NCI-H446 treated with DMSO at 0.1 percent for 48 hours (cell line): ENCODE measurements around the gene CD96.
"Not testable (repeated sequence)": the region's sequence is repeated elsewhere in the genome, so short reads cannot be mapped to it uniquely, and the experiment has no call there.

ENCODE experiments used
- DNase-seq: peaks from one replicate; lab custom pipeline; 2025; lab: John Stamatoyannopoulos, UW

CD96 gene

GRCh38 chr3:111627092-111627491, 85.1 kb downstream of the CD96 start:
- no peak for DNase-seq

GRCh38 chr3:111629018-111629417, 87.0 kb downstream of the CD96 start:
- DNase-seq = not testable (repeated sequence)

GRCh38 chr3:111630638-111631037, 88.6 kb downstream of the CD96 start:
- DNase-seq = not testable (repeated sequence)

DNA sequence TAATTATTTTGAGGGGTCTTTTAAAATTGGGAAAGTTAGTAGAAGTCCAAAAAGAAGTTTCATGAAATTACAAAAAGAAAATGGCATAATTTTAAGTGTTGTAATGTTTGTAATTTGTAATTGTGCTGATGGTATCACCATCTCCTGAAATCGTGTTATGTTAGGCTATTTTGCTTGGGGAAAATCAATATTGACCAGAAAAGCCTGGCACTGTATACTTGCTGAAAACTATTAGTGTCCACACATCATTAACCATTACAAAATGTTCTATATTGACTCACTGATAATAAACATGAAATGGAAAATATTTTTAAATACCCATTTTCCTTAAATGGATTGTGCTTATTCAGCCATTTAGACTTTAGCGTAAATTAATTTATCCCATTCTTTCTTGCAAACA, 93.4 kb downstream of the CD96 start:
- DNase-seq = no peak

DNA sequence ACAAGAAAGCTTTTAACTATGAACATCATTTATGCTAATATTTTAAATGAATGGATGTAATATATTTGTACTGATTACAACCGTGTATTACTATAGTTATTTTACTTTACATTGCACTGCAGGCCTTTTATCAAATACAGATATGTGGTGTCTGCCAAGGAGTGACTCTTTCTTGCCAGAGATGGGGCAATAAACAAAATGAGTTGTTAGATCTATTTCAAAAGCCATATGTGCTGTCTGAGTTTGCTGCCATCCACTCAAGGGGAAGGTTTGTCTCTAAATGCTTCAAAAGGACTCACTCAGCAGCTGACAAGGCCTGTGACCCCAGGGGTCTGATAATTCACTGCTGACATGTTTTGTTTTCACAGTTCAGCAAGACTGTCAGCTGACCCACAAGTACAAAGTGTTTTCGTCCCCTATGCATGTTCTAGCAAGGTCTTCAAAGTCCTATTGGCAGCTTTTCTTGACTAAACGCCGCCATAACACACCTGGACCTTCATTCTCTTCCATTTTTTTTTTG, 94.4 kb downstream of the CD96 start:
- DNase-seq = no peak

- no peak for DNase-seq
These were observed 97.3 kb downstream of the CD96 start for GRCh38 chr3:111639316-111639715.

GRCh38 chr3:111648991-111649579, 107.1 kb downstream of the CD96 start:
- no peak for DNase-seq

DNA sequence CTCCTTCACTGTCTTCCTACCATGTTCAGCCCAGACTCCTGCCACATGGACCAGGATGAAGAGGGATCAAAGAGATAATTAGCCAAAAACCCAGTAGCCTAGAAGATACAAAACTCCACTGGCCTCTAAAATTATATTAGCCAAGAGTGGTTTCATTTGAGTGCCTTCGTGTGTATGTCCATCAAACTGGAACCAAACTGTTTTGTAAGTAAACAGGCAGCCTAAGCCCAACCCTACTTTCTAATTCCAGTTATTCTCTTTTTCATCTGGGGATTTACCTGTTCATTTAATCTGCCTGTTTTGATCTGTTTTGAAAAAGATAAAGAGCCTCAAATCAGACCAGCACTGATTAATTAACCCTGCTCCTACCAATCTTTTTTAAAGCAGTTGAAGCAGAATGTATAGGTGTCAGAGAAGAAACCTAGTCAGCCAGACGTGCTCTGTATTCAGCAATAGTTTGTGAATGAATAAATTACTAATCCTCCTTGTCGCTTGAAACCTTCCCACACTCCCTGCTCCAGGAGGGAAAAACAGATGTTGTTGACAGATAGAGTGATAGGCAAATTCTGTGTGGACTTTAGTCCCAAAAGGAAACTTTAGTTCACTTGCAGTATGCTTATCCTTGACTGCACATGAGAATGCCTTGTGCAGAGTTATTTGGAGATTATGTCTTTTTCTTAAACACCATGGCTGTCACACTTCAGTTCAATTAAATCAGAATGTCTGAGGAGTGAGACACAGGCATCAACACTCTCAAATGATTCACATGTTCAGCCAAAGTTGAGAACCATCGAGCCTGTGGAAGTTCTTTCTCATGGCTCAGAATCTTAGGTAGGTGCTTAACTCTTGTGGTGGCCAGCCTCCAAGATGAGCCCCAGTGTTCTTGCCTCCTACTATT, 108.6 kb downstream of the CD96 start:
- DNase-seq = no peak

DNA sequence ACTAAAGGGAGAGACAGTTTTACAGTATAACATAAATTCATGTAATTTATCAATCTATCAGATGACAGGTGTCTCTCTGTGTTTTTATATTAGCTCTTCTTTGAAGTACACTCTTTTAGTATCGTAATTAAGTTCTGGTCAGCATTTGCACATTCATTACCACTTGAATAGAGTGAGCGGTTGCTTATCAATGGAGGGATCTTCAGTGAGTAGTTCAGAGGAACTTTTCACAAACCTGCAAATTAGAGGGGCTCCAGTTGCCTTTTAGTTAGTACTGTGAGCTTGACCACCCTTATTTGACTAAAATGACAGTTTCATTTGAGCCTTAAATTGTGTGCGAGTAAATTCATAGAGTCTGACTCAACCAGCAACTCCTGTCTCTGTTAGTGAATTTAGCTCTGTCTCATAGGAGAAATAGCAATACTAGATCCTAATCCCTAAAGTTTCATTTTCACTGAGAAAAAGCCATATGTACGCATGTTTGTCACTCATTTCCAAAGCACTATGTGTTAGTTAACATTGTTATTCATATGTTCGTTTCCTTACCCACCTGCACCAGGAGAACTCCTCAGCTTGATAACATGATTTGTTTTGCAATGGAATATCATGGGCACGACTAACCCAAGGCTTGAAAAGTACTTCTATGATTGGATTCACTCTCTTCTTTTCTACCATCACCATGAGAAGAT, 110.6 kb downstream of the CD96 start:
- DNase-seq = no peak

DNA sequence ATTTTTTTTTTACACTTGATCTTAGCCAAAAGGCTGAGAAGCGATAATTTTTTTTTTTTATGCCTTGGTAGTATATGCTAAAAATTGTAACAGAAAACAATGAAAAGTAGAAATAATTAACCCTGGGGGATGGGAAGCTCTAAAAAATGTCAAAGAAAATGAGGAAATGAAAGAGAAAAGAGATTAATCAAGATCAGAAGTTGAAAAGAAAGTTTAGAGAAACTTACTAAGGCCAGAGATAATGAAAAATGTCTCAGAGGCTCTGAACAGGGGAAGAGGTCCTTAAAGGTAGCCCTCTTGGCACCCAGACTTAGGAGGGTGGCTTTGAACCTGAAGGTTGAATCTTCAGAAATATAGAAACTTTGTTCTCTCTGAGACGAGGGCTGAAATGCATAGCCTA, 111.8 kb downstream of the CD96 start:
- DNase-seq = no peak

GRCh38 chr3:111662012-111662411, 120.0 kb downstream of the CD96 start:
- no peak for DNase-seq

DNA sequence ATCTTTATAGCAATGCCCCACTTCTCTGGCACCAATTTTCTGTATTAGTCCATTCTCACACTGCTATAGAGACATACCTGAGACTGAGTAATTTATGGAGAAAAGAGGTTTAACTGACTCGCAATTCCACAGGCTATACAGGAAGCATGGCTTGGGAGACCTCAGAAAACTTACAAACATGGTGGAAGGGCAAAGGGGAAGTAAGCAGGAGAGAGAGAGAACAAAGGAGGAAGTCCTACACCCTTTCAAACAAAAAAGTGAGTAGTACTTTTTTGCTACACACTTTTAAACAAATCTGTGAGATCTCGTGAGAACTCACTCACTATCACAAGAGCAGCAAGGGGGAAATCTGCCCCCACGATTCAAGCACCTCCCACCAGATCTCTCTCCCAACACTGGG, 120.9 kb downstream of the CD96 start:
- DNase-seq = no peak

GRCh38 chr3:111666041-111666735, 124.2 kb downstream of the CD96 start:
- no peak for DNase-seq

GRCh38 chr3:111667170-111667569, 125.2 kb downstream of the CD96 start:
- DNase-seq = no peak

GRCh38 chr3:111667621-111668239, 125.7 kb downstream of the CD96 start:
- DNase-seq = no peak

GRCh38 chr3:111668326-111668725, 126.3 kb downstream of the CD96 start:
- DNase-seq = no peak

DNA sequence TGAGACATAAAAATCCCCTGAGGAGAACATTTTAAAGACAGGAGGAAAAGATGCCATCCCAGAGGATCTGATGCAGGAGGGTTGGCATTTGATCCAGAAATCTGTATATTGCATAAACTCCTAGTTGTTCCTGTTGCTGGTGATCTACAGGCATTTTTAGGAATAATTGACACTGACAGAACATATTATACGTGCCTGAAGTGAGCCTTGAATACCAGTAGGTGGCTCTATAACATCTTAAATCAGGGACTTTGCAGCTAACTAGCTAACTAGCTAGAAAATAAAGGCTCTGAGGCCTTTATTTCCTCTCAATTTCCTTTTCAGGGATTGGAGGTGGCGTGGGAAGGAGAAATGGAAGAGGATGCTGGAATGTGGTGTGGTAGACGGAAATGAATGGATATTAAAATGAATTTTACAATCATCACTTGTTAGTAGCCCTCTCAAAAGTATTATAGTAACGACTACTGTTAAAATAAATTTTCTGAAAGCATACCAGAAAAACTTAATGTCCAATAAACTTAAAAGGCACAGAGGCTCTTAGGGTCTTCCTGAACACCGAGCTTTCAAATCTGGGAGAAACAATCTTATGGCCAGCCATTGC, 127.0 kb downstream of the CD96 start:
- DNase-seq = peak; percentile 20

DNA sequence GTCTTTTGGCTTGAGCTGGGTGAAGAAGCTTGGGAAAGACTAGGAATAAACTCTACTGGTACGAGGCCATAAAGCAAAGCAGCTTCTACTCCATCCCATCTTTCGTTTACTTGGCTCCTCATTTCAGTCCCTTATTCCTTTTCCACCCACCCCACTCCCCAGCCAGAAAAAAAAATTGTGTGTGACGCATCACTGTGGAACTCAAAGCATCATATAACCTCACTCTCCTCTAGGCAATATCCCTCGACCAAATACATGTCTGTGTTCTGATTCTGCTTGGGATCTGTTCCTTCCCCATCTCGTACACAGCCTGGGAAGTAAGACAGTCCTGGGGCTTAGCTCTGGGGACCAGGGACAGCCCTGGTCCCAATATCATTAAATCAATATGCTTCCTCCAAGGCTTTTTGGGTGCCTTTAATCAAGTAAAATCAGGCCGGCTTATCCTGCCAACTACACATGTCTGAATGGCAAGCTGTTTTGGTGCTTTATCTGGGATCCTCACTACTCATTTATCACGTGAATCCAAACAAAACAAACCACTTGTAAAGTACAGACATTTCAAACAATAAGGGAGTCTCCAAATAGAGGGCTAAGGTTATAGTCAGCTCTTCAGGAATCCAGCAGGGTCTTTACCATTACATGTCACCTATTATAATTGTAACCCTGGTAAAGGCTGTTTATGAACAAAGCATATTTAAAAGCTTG, 128.1 kb downstream of the CD96 start:
- DNase-seq = no peak

- DNase-seq = not testable (repeated sequence)
These were observed 130.5 kb downstream of the CD96 start for GRCh38 chr3:111672461-111672860.

GRCh38 chr3:111675846-111676210, 133.8 kb downstream of the CD96 start:
- no peak for DNase-seq
